Left kidney (tissue), 2 donors: Measurements from ENCODE around the gene MED16. TPM values are rescaled to one million over a fixed set of nuclear protein-coding genes. Genes with fewer than 3 reads are reported as not detected.
"Not testable (repeated sequence)": the region's sequence is repeated elsewhere in the genome, so short reads cannot be mapped to it uniquely, and the experiment has no call there.

Source experiments
- DNase-seq: peaks from one replicate; pipeline ENCODE4 v3.0.0-alpha.2; 2013
- polyA plus RNA-seq: library from polyadenylated mRNA; unstranded; fragments of 120-200 nt; gene quantifications from one replicate; pipeline ENCODE4 v1.2.1, GENCODE V29; 2013; ENCODE audit not compliant: insufficient read length

Gene MED16
- polyA plus RNA-seq, 1 donor = 45.7 TPM

DNA sequence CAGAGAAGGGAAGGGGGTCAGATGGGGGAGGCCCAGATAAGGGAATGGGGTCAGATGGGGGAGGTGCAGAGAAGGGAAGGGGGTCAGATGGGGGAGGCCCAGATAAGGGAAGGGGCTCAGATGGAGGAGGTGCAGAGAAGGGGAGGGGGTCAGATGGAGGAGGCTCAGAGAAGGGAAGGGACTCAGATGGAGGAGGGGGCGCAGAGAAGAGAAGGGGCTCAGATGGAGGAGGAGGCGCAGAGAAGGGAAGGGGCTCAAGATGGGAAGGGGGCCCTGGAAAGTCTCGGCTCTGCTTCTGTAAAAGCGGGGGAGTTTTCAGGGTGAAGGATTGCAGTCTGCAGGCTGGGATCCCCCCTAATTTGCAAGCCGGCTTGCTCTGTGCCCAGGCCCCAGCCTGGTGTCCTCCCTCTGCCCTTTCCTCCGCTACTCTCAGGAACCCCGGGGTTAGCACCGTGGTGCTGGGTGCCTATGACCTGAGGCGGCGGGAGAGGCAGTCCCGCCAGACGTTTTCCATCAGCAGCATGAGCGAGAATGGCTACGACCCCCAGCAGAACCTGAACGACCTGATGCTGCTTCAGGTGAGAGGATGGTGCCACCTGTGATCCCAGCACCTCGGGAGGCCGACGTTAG is 63.7 kb downstream of the MED16 start:
- no peak for DNase-seq

DNA sequence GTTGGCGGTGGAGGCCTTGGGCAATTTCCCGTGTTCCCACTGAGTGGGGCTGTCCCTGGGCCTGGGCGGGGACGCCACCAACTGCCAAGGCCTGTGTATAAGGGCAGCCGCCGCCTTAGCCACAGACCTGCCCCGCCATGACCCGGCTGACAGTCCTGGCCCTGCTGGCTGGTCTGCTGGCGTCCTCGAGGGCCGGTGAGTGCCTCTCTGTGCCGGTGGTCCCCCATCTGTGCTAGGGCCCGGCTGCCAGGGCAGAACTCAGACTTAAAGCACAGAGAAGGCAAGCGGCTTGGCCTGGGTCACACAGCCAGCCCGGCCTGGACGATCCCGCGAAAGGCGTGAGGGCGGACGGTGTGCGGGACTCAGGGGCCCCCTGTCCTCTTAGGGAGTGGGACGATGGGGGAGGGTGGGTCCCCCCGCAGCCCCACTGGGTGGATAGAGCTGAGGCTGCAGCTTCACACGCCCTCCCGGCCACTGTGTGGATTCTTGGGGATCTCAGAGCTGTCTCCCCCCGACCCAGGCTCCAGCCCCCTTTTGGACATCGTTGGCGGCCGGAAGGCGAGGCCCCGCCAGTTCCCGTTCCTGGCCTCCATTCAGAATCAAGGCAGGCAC is 65.2 kb downstream of the MED16 start, which contains the start of gene AZU1:
Gene AZU1 (plus strand): TSS at position 128 of the 612 bp plus-strand sequence. CDS start 10 bp downstream, at position 138.
- no peak for DNase-seq

DNA sequence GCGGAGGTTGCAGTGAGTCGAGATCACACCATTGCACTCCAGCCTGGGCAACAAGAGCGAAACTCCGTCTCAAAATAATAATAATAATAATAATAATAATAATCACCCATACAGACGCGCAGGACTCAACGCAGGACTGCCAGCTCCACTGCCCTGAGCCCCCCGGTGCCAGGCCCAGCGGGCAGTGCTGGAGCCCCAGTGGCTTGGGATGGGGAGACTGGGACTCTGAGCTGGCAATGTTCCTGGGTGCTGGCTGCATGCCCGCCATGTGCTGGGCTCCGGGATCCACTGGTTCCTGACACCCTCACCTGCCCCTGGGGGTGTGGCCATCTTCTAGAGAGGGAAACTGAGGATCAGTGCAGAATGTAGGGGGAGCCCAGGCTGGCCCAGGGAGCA is 65.7 kb downstream of the MED16 start:
- DNase-seq = no peak

DNA sequence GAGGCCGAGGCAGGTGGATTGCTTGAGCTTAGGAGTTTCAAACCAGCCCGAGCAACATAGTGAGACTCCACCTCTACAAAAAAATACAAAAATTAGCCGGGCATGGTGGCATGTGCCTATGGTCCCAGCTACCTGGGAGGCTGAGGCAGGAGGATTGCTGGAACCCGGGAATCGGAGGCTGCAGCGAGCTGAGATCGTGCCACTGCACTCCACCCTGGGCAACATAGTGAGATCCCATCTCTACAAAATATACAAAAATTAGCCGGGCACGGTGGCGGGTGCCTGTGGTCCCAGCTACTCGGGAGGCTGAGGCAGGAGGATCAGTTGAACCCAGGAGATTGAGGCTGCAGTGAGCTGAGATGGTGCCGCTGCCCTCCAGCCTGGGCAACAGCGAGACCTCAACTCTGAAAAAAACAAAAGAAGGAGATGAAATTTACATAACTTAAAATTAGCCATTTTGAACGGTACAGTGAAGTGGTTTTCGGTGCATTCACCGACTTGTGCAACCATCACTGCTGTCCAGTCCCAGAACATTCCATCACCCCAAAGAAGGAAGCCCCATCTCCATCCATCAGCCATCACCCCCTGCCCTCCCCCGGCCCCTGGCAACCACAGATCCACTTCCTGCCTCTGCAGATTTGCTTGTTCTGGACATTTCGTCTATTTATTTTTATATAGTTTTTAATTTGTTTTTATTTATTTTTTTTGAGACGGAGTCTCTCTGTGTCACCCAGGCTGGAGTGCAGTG is 66.9 kb downstream of the MED16 start:
- no peak for DNase-seq

- no peak for DNase-seq
These were observed 68.1 kb downstream of the MED16 start for GRCh38 chr19:824885-825284.

DNA sequence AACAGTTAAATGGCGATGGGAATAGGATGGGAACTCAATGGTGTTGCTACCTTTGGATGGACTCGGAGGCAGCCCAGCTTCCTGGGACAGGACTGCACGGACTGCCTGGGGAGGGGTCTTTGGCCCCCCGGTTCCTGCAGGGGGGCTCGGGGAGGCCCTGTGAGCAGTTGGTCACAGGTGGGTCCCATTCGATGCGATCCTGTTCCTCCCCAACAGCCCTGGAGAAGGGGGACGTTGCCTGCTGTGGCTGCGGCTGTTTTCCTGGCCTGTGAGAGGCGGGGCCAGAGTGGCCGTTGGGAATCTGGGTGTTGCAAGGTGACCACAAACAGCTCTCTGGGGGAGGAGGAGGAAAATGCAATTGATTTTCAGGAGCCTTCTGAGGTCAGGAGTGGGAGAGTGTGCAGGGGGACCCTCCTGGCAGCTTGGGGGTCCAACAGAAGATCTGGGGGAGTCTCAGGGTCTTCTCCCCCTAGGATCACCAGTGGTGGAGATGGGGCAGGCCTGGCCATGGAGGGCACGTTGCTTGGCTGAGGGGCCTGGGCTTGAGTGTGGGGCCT is 69.3 kb downstream of the MED16 start:
- no peak for DNase-seq

DNA sequence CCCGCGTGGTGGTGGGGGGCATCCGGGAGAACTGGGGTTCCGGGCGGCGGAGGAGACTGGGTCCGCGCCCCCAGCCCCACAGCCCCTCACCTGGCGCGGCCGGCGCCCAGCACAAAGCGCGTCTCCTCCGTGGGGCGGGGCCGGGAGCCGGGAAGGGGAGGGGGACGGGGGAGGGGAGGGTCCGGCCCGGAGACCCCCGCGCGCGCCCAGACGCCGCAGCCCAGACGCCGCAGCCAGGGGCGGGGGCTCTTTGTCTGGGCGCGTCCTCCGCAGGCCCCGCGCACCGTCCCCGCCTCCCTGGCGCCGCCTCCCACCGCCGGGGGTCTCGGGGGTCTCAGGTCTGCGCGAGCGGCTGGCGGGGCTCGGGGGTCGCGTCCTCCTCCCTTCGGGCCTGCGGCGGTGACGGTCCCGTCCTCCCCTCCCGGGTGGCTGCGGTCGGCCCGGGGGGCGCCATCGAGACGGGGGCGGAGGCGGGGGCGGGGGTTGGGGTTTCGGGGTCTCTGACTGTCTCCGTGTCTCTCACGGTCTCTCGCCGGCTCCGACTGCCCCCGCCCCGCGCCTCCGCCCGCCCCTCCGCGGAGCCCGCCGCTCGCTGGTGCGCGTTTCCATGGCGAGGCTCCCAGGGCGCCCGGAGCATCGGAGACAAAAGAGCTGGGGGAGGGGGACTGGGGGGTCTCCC is 71.0 kb downstream of the MED16 start, which contains the start of gene PLPPR3:
Gene PLPPR3 (minus strand): TSS at position 131 of the 679 bp plus-strand sequence. CDS start 396 bp downstream, outside the sequence.
- no peak for DNase-seq

DNA sequence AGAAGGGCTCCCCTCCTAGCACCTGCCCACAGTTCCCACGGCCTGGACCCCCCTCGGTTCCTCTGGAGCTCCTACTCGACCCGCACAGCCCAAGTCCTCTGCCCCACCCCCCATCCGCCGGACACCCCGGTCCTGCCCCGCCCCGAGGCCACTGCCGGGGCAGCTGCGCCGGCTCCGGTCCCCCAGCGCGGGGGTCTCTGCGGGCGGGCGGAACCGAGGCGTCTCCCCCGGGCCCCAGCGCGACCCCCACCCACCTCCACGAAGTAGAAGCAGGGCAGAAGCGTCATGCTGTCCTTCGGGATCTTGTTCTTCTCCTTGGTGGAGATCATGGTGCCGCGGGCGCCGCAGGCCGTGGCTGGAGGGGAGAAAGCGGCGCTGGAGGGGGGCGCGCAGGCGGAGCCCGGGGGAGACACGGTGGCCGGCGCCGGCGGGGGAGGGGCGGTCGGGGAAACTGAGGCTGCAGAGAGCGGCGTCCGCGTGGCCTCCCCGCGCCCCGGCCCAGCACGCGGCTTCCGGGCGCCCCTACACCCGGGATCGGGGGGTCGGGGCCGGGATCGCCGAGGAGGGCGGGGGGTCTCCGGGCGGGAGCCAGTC is 71.7 kb downstream of the MED16 start:
- no peak for DNase-seq

GRCh38 chr19:820212-820611 is 72.8 kb downstream of the MED16 start:
- DNase-seq = not testable (repeated sequence)

Other genes with a start within 250 kb of the MED16 start
- gene RNF126, start 230.0 kb downstream of the MED16 start, polyA plus RNA-seq = 21.5 TPM
- gene FSTL3, start 216.8 kb downstream of the MED16 start, polyA plus RNA-seq = 15.2 TPM
- 0.18 TPM for gene PRSS57, start 197.7 kb downstream of the MED16 start, polyA plus RNA-seq
- 73.4 TPM for gene PALM, start 184.3 kb downstream of the MED16 start, polyA plus RNA-seq
- gene MISP, start 142.1 kb downstream of the MED16 start, polyA plus RNA-seq = 7.0 TPM
- 395 TPM for gene PTBP1, start 95.7 kb downstream of the MED16 start, polyA plus RNA-seq
- gene PLPPR3, start 71.2 kb downstream of the MED16 start, polyA plus RNA-seq = 9.4 TPM
- 0.81 TPM for gene AZU1, start 65.3 kb downstream of the MED16 start, polyA plus RNA-seq
- 0.67 TPM for gene PRTN3, start 52.2 kb downstream of the MED16 start, polyA plus RNA-seq
- 0.20 TPM for gene ELANE, start 40.9 kb downstream of the MED16 start, polyA plus RNA-seq
- 2.1 TPM for gene CFD, start 33.5 kb downstream of the MED16 start, polyA plus RNA-seq
- not detected for gene RNU6-9, start 297 bp upstream of the MED16 start, polyA plus RNA-seq
- 34.8 TPM for gene R3HDM4, start 20.0 kb upstream of the MED16 start, polyA plus RNA-seq
- gene KISS1R, start 24.1 kb upstream of the MED16 start, polyA plus RNA-seq = 0.25 TPM
- 28.3 TPM for gene ARID3A, start 32.8 kb upstream of the MED16 start, polyA plus RNA-seq
- gene WDR18, start 91.2 kb upstream of the MED16 start, polyA plus RNA-seq = 30.4 TPM
- gene GRIN3B, start 107.2 kb upstream of the MED16 start, polyA plus RNA-seq = 0.71 TPM
- gene TMEM259, start 127.9 kb upstream of the MED16 start, polyA plus RNA-seq = 92.5 TPM
- gene RNU6-2, start 128.3 kb upstream of the MED16 start, polyA plus RNA-seq = not detected
- 164 TPM for gene CNN2, start 133.4 kb upstream of the MED16 start, polyA plus RNA-seq
- gene ABCA7, start 146.9 kb upstream of the MED16 start, polyA plus RNA-seq = 7.6 TPM
- gene ARHGAP45, start 174.0 kb upstream of the MED16 start, polyA plus RNA-seq = 7.2 TPM
- 130 TPM for gene POLR2E, start 202.2 kb upstream of the MED16 start, polyA plus RNA-seq
- gene GPX4, start 210.8 kb upstream of the MED16 start, polyA plus RNA-seq = 224 TPM